ENCODE data around the gene DDX50. TPM values are rescaled to one million over a fixed set of nuclear protein-coding genes. Genes with fewer than 3 reads are reported as not detected.
"Not testable (repeated sequence)": the region's sequence is repeated elsewhere in the genome, so short reads cannot be mapped to it uniquely, and the experiment has no call there.

Gene DDX50
- polyA plus RNA-seq, 4 donors, result 53.9 to 76.0 (median 64.2) TPM

- DNase-seq (ENCODE audit: low read depth in 4 of 4, low spot score in 2 of 4), result not testable (repeated sequence)
These were observed 78.6 kb downstream of the DDX50 start for GRCh38 chr10:68979738-68980137.

GRCh38 chr10:68981074-68981473 lies 80.0 kb downstream of the DDX50 start:
- no peak for DNase-seq (ENCODE audit: low read depth in 4 of 4, low spot score in 2 of 4)

GRCh38 chr10:68982389-68982788 lies 81.3 kb downstream of the DDX50 start:
- no peak for DNase-seq (ENCODE audit: low read depth in 4 of 4, low spot score in 2 of 4)

GRCh38 chr10:68987611-68988010 lies 86.5 kb downstream of the DDX50 start:
- no peak for DNase-seq (ENCODE audit: low read depth in 4 of 4, low spot score in 2 of 4)

- peak; percentile 81 to 96 (median 91) for DNase-seq (ENCODE audit: low read depth in 4 of 4, low spot score in 2 of 4)
These were observed 87.6 kb downstream of the DDX50 start, which contains the start of gene KIFBP for GRCh38 chr10:68988530-68989316. Gene KIFBP, plus strand, starts transcription at chr10:68988803. Its CDS starts 30 bp downstream, at chr10:68988833.

GRCh38 chr10:68989317-68989990 lies 88.3 kb downstream of the DDX50 start:
- peak in 1 of 4 donors; percentile 11 for DNase-seq (ENCODE audit: low read depth in 4 of 4, low spot score in 2 of 4)

GRCh38 chr10:68992636-68993440 lies 91.7 kb downstream of the DDX50 start:
- peak in 2 of 4 donors; percentile 12 to 29 for DNase-seq (ENCODE audit: low read depth in 4 of 4, low spot score in 2 of 4)

Other genes with a start within 250 kb of the DDX50 start
- 100 to 1,000 TPM; 127 to 238 (median 180) TPM for gene CCAR1, start 180.1 kb upstream of the DDX50 start, polyA plus RNA-seq (ENCODE audit: insufficient read length in 4 of 4)
- 10 to 100 TPM in 3 of 4 donors, 1 to 10 TPM in 1; 9.1 to 13.1 (median 10.7) TPM for gene STOX1, start 73.8 kb upstream of the DDX50 start, polyA plus RNA-seq (ENCODE audit: insufficient read length in 4 of 4)
- gene DDX21, start 54.9 kb downstream of the DDX50 start, polyA plus RNA-seq (ENCODE audit: insufficient read length in 4 of 4), result 10 to 100 TPM; 48.4 to 60.8 (median 50.9) TPM
- 10 to 100 TPM; 30.4 to 36.7 (median 35.8) TPM for gene KIFBP, start 87.5 kb downstream of the DDX50 start, polyA plus RNA-seq (ENCODE audit: insufficient read length in 4 of 4)
- 10 to 100 TPM; 13.6 to 22.8 (median 16.9) TPM for gene SRGN, start 186.8 kb downstream of the DDX50 start, polyA plus RNA-seq (ENCODE audit: insufficient read length in 4 of 4)
- 10 to 100 TPM; 73.0 to 89.5 (median 80.6) TPM for gene VPS26A, start 222.9 kb downstream of the DDX50 start, polyA plus RNA-seq (ENCODE audit: insufficient read length in 4 of 4)

All from left renal cortex interstitium (tissue), 4 donors.